ENCODE measurements around the gene ENOX1. TPM values are rescaled to one million over a fixed set of nuclear protein-coding genes. Genes with fewer than 3 reads are reported as not detected.

ENOX1 gene
- polyA plus RNA-seq, 12 donors = 8.0 to 13.5 (median 10.3) TPM; not detected in 1

GRCh38 chr13:43487461-43487860 lies 299.3 kb downstream of the ENOX1 start:
- DNase-seq = no peak

- no peak for DNase-seq
These were observed 302.1 kb downstream of the ENOX1 start for GRCh38 chr13:43484432-43485225.

DNA sequence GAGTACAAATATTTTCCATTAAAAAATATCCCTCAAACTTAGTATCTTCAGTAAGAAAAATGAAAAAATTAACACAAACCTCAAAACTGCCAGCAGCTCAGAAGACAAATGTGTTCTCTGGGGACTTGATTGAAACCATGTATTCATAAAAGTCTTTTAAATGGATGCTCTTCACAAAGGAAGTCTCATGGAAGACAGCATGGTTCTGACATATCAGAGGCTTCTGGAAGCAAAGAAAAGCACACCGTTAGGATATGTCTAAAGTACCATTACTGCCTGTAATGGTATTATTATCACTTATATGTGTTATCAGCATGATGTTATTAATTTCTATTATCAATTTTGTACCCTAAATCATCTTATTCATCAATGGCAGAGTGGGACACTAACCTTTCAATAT lies 302.8 kb downstream of the ENOX1 start:
- no peak for DNase-seq

DNA sequence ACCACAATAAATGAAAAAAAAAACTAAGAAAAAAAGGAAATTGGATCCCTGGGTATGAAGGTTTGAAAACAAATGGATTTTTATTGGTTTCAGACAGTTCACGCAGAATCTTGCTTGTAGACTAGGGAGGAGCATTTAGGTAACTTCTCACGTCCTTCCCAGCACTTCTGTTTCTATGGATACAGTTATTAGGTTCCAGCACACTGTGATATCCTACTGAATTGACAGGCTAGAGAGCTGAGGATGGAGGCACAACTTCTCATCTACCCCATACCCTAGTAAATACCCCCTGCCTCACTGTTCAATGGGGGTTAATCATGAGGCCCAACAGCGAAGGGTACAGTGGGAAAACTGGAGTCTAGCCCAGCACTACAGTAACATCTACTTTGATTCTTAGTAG lies 304.1 kb downstream of the ENOX1 start:
- DNase-seq = no peak

DNA sequence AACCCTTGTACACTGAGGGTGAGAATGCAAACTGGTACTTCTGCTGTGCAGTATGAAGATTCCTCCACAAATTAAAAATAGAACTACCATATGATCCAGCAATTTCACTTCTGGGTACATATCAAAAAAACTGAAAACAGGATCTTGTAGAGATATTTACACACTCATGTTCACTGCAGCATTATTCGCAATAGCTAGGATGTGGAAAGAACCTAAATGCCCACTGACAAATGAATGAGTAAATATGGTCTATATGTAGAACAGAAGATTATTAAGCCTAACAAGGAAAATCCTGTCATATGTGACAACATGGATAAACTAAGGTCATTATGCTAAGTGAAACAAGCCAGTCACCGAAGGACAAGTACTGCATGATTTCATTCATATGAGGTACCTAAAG lies 304.7 kb downstream of the ENOX1 start:
- DNase-seq = no peak

GRCh38 chr13:43478902-43479301 lies 307.9 kb downstream of the ENOX1 start:
- DNase-seq = no peak

DNA sequence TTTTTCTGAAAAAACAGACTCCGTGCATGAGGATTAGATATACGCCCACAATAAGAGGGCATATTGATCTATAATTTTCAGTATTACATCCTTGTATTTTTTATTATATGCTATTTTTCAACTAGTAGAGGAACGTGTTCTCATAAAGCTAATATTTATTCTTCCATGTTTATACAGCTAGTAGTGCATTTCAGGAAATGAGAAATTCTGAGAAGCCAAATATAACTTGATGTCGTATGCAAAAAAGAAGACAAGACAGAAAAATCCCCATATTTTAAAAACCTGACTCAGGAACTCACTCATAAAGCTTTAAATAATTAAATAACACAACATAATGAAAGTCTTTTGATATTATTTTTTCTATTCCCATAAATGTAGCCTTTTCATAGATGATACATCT lies 308.6 kb downstream of the ENOX1 start:
- no peak for DNase-seq

- DNase-seq = peak; percentile 34
These were observed 311.6 kb downstream of the ENOX1 start for GRCh38 chr13:43475140-43475539.

GRCh38 chr13:43473437-43473836 lies 313.3 kb downstream of the ENOX1 start:
- DNase-seq = no peak

GRCh38 chr13:43472980-43473379 lies 313.8 kb downstream of the ENOX1 start:
- DNase-seq = no peak

- DNase-seq = peak; percentile 35
These were observed 314.4 kb downstream of the ENOX1 start for GRCh38 chr13:43472339-43472738.

DNA sequence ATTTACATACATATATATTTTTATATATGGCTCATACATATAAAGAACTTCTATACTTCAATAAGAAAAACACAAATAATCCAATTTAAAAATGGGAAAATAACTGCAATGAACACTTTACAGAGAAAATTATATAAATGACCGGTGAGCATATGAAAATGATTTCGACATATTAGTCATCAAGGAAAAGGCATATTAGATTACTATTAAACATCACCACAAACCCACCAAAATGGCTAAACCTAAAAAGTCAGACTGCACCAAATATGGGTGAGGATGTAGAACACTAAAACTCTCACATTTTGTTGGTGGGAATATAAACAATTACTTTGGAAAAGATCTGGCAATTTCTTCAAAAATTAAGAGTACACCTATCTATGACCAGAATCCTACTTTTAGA lies 316.2 kb downstream of the ENOX1 start:
- no peak for DNase-seq

GRCh38 chr13:43469791-43470190 lies 317.0 kb downstream of the ENOX1 start:
- no peak for DNase-seq

GRCh38 chr13:43464578-43465264 lies 322.1 kb downstream of the ENOX1 start:
- no peak for DNase-seq

- DNase-seq = no peak
These were observed 338.0 kb downstream of the ENOX1 start for GRCh38 chr13:43448605-43449336.

GRCh38 chr13:43446126-43446525 lies 340.6 kb downstream of the ENOX1 start:
- no peak for DNase-seq

DNA sequence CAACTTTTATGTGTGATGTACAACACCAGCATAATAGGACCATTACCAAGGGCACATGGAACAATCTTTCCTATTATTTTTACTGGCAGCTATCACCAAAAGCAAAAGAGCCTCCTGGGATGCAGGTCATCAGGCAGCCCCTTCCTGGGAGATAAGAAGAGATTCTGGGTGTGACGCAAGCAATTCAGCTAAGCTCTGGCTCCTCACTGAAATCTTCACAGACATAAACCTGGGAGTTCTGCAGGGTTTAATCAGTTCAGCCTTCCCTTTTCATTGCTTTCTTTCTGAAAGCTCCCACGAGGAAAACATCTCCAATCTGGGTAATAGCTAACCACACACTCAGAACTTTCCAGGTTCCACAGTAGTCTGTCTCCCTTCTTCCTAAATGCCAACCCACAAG lies 341.1 kb downstream of the ENOX1 start:
- no peak for DNase-seq

- DNase-seq = no peak
These were observed 342.7 kb downstream of the ENOX1 start for GRCh38 chr13:43444081-43444480.

GRCh38 chr13:43441899-43442499 lies 344.8 kb downstream of the ENOX1 start:
- no peak for DNase-seq

- DNase-seq = no peak
These were observed 345.3 kb downstream of the ENOX1 start for GRCh38 chr13:43441464-43441863.

GRCh38 chr13:43434191-43434590 lies 352.6 kb downstream of the ENOX1 start:
- no peak for DNase-seq

DNA sequence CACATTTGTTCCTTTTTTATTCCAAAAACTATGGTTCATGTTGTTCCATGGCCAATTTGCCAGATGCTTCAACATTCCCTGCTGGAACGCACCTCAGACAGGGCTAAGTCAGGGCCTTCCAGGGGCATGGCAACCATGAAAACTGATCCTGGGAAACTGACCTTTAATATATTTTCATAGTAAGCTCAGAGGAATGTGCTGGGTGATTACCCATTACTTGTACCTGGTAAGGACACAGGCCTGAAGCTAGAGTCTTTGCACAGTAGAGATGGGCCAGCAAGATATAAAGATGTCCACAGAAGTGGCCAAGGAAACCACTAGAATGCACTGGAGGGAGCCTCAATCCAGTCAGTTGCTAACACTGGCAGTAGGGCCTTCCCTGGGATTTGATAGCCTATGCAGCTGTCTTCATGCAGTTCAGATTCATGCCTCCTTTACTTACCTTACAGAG lies 353.1 kb downstream of the ENOX1 start:
- no peak for DNase-seq

Data from muscle of arm (tissue), 12 donors.